ENCODE results near the gene CFAP77. TPM values are rescaled to one million over a fixed set of nuclear protein-coding genes. Genes with fewer than 3 reads are reported as not detected.

CFAP77 gene
- polyA plus RNA-seq, 1 of the 3 experiments (the other 2 are of a cell fraction), result 1.1 TPM

GRCh38 chr9:132424857-132425674, 15.1 kb downstream of the CFAP77 start:
- Histone ChIP-seq H3K9me3 (no peaks in the 10 kb centered on the region), H3K9me2 (no peaks in the 10 kb centered on the region), H3K4me3 (ENCODE audit: low read depth in 2 of 2, low read length in 1 of 2) (no peak overlapping the region), H3K79me2 (ENCODE audit: insufficient read depth) (no peaks in the 10 kb centered on the region), H3K27me3 (ENCODE audit: insufficient read depth) (no peaks in the 10 kb centered on the region), H3K4me1 (ENCODE audit: control insufficient read depth in 1 of 2, insufficient read depth in 2 of 2, low read depth in 1 of 2, low read length in 1 of 2) (peaks cover 0 to 10% of the 10 kb centered on the region in 2 experiments; a peak in 1 of 4 replicates), H3K9ac (no peak overlapping the region), H4K20me1 (ENCODE audit: insufficient read depth) (no peaks in the 10 kb centered on the region), H3K36me3 (replicated peaks in 1 of 2; ENCODE audit: control insufficient read depth in 1 of 2, insufficient read depth in 2 of 2, low read length in 1 of 2) (no peaks in the 10 kb centered on the region), H3K27ac (ENCODE audit: low read depth in 2 of 2, low read length in 1 of 2) (no peak overlapping the region; a peak in 1 of 4 replicates), H3F3A (replicated peaks; ENCODE audit: insufficient read depth) (no peaks in the 10 kb centered on the region), H3K4me2 (no peak overlapping the region), H2AFZ (ENCODE audit: low read depth) (no peak overlapping the region)
- ChIA-PET POLR2A (interaction anchor here (0.5 kb wide), 1 partner anchor 144 kb away, joined by 3 read pairs; no protein-coding TSS in a partner anchor), CTCF (interaction anchor here (0.5 to 1.6 kb wide), 6 partner anchors 10 to 483 kb away, joined by 3 to 5 read pairs (median 3); no protein-coding TSS in a partner anchor)
- TF ChIP-seq GATA2 (CRISPR knock-in tag; IDR thresholded peaks at IDR 0.05) (peak; percentile 41), JUND (IDR thresholded peaks at IDR 0.05) (no peak), MEF2A (IDR thresholded peaks at IDR 0.05; ENCODE audit: borderline replicate concordance, low read depth) (no peak), USF1 (IDR thresholded peaks at IDR 0.05; ENCODE audit: borderline replicate concordance, low read depth) (no peak)
- peak; percentile 61 for DNase-seq
- WGBS (ENCODE audit: low lambda C conversion rate), result 63% methylated on average over 22 of the region's 22 CpGs

- Histone ChIP-seq H2AFZ (ENCODE audit: low read depth) (no peak overlapping the region), H3K36me3 (replicated peaks in 1 of 2; ENCODE audit: control insufficient read depth in 1 of 2, insufficient read depth in 2 of 2, low read length in 1 of 2) (no peaks in the 10 kb centered on the region), H3K4me2 (no peak overlapping the region), H3K9ac (no peak overlapping the region), H3K27ac (ENCODE audit: low read depth in 2 of 2, low read length in 1 of 2) (no peak overlapping the region), H3K9me3 (no peaks in the 10 kb centered on the region), H4K20me1 (ENCODE audit: insufficient read depth) (no peaks in the 10 kb centered on the region), H3K9me2 (no peaks in the 10 kb centered on the region), H3K79me2 (ENCODE audit: insufficient read depth) (no peaks in the 10 kb centered on the region), H3F3A (replicated peaks; ENCODE audit: insufficient read depth) (no peaks in the 10 kb centered on the region), H3K4me3 (ENCODE audit: low read depth in 2 of 2, low read length in 1 of 2) (no peak overlapping the region), H3K4me1 (ENCODE audit: control insufficient read depth in 1 of 2, insufficient read depth in 2 of 2, low read depth in 1 of 2, low read length in 1 of 2) (peaks cover 0 to 10% of the 10 kb centered on the region in 2 experiments; a peak in 1 of 4 replicates), H3K27me3 (ENCODE audit: insufficient read depth) (no peaks in the 10 kb centered on the region)
- ChIA-PET CTCF (interaction anchor here (0.6 to 1.6 kb wide), 4 partner anchors 14 to 776 kb away, joined by 3 to 5 read pairs (median 4); no protein-coding TSS in a partner anchor), POLR2A (no interaction called here)
- WGBS (ENCODE audit: low lambda C conversion rate), result 61% methylated on average over 7 of the region's 7 CpGs
- no peak for DNase-seq
- no peak for TF ChIP-seq CHD2 (IDR thresholded peaks at IDR 0.05; ENCODE audit: low read length, partially characterized antibody)
- TF ChIP-seq MAX (IDR thresholded peaks at IDR 0.05; ENCODE audit: low read depth), result no peak
- no peak for TF ChIP-seq USF2 (IDR thresholded peaks at IDR 0.05; ENCODE audit: borderline replicate concordance, low read depth, low read length)
- no peak for TF ChIP-seq RCOR1 (IDR thresholded peaks at IDR 0.05; ENCODE audit: low read length)
- no peak for TF ChIP-seq PBX3 (IDR thresholded peaks at IDR 0.05)
- no peak for TF ChIP-seq RFX5 (IDR thresholded peaks at IDR 0.05; ENCODE audit: low read length)
- no peak for TF ChIP-seq RAD21 (IDR thresholded peaks at IDR 0.05; ENCODE audit: low read length)
- no peak for TF ChIP-seq SMC3 (IDR thresholded peaks at IDR 0.05; ENCODE audit: low read depth, low read length)
- TF ChIP-seq REST (IDR thresholded peaks at IDR 0.05; ENCODE audit: low read depth, low read length), result no peak
- no peak for TF ChIP-seq ZBTB33 (IDR thresholded peaks at IDR 0.05; ENCODE audit: borderline replicate concordance, low read depth)
- TF ChIP-seq TAF1 (IDR thresholded peaks at IDR 0.05; ENCODE audit: borderline replicate concordance, low read depth, low read length), result no peak
- TF ChIP-seq USF1 (IDR thresholded peaks at IDR 0.05; ENCODE audit: borderline replicate concordance, low read depth), result no peak
- no peak for TF ChIP-seq GATA2 (CRISPR knock-in tag; IDR thresholded peaks at IDR 0.05)
- no peak for TF ChIP-seq ELF1 (IDR thresholded peaks at IDR 0.05)
Observed at GRCh38 chr9:132425675-132426062, 15.7 kb downstream of the CFAP77 start.
